ENCODE data around the gene GMNN. TPM values are rescaled to one million over a fixed set of nuclear protein-coding genes. Genes with fewer than 3 reads are reported as not detected.

GMNN gene
- total RNA-seq, 1 experiment from 2014 or later: 111 TPM

DNA sequence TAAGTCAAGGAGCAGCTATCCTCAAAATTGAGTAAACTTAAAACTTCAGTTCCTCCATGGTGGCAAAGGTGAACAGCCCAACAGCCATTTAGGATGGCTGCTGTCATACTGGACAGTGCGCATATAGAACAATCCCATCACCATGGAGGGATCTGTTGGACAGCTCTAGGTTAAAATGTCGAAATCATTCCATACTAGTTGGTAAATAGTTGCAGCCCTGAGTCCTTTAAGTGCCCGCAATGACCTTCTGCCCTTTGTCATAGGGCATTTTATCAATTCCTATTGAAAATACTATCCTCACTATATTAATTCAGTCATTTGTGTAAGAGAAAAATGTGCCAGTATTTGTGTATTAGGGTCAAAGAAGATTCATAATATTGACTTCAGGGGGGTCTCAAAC is 32.8 kb downstream of the GMNN start:
- no peaks in the 10 kb centered on the region for H3K27me3 ChIP-seq (replicated peaks; ENCODE audit: insufficient read depth, low read depth, low read length, poor library complexity)
- H3K9me3 ChIP-seq (ENCODE audit: low read depth, low read length, poor library complexity, severe bottlenecking): no peaks in the 10 kb centered on the region
- no peak for DNase-seq (ENCODE audit: low spot score)
- no peaks in the 10 kb centered on the region for H3K4me1 ChIP-seq (ENCODE audit: insufficient read depth, low read length, poor library complexity, severe bottlenecking)
- POLR2A ChIA-PET (ENCODE audit: low non-redundant PET): no interaction called here
- no peak overlapping the region for H3K27ac ChIP-seq (ENCODE audit: low read depth, low read length, poor library complexity, severe bottlenecking)
- H3K4me3 ChIP-seq (ENCODE audit: low read depth, low read length, poor library complexity, severe bottlenecking): no peak overlapping the region
- intact Hi-C loops (cut with micrococcal nuclease; ENCODE audit: unreplicated experiment): no loop called here
- no peaks in the 10 kb centered on the region for H3K36me3 ChIP-seq (ENCODE audit: insufficient read depth, low read length, poor library complexity, severe bottlenecking)
- CTCF ChIA-PET: no interaction called here
- TF ChIP-seq, protein P1, sequence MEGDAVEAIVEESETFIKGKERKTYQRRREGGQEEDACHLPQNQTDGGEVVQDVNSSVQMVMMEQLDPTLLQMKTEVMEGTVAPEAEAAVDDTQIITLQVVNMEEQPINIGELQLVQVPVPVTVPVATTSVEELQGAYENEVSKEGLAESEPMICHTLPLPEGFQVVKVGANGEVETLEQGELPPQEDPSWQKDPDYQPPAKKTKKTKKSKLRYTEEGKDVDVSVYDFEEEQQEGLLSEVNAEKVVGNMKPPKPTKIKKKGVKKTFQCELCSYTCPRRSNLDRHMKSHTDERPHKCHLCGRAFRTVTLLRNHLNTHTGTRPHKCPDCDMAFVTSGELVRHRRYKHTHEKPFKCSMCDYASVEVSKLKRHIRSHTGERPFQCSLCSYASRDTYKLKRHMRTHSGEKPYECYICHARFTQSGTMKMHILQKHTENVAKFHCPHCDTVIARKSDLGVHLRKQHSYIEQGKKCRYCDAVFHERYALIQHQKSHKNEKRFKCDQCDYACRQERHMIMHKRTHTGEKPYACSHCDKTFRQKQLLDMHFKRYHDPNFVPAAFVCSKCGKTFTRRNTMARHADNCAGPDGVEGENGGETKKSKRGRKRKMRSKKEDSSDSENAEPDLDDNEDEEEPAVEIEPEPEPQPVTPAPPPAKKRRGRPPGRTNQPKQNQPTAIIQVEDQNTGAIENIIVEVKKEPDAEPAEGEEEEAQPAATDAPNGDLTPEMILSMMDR (conservative IDR thresholded peaks at IDR 0.05; ENCODE audit: low read depth, low read length): no peak
- no peak for TF ChIP-seq EZH2 (IDR thresholded peaks at IDR 0.05; ENCODE audit: borderline replicate concordance, low read depth, low read length, poor library complexity, severe bottlenecking)
- no TSS peak for BruUV-seq (replicated peaks)

DNA sequence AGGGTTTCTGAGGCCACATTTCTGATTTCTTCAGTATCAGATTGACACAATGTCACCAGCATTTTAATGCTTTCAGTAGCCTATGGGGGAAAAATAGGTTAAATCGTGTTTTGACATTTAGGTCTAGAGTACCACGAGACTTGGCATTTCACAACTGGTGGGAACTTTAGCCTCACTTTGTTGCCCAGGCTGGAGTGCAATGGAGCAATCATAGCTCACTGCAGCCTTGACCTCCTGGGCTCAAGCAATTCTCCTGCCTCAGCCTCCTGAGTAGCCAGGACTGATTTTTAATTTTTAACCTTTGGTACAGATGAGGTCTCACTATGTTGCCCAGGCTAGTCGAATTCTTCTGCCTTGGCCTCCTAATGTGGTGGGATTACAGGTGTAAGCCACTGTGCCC is 35.0 kb downstream of the GMNN start:
- POLR2A ChIA-PET (ENCODE audit: low non-redundant PET): no interaction called here
- Histone ChIP-seq H3K9me3 (ENCODE audit: low read depth, low read length, poor library complexity, severe bottlenecking) (no peaks in the 10 kb centered on the region), H3K4me3 (ENCODE audit: low read depth, low read length, poor library complexity, severe bottlenecking) (no peak overlapping the region), H3K27me3 (replicated peaks; ENCODE audit: insufficient read depth, low read depth, low read length, poor library complexity) (no peaks in the 10 kb centered on the region), H3K4me1 (ENCODE audit: insufficient read depth, low read length, poor library complexity, severe bottlenecking) (no peaks in the 10 kb centered on the region), H3K27ac (ENCODE audit: low read depth, low read length, poor library complexity, severe bottlenecking) (no peak overlapping the region), H3K36me3 (ENCODE audit: insufficient read depth, low read length, poor library complexity, severe bottlenecking) (no peaks in the 10 kb centered on the region)
- no peak for DNase-seq (ENCODE audit: low spot score)
- TF ChIP-seq, protein P1 (conservative IDR thresholded peaks at IDR 0.05; ENCODE audit: low read depth, low read length): no peak
- TF ChIP-seq EZH2 (IDR thresholded peaks at IDR 0.05; ENCODE audit: borderline replicate concordance, low read depth, low read length, poor library complexity, severe bottlenecking): no peak
- CTCF ChIA-PET: no interaction called here
- intact Hi-C loops (cut with micrococcal nuclease; ENCODE audit: unreplicated experiment): no loop called here
- BruUV-seq (replicated peaks): no TSS peak

DNA sequence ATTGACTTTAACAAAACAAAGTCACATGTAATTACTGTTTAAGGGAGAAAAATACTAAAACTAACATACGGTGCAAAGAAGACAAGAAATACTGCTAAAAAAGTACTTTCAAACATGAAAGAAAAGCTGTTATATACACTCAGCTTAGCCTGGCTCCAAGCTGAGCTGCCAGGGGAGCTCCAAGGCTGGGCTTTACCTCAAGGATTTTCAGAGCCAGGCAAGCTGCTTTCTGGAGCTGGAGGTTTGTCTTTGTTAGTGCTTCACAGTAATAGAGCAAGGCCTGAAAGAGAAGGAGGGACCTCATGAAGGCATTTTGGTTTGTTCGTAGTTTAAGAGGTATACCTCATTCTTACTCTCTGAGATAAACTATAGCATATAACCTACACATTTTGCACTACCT is 43.6 kb downstream of the GMNN start:
- Histone ChIP-seq H3K4me1 (ENCODE audit: insufficient read depth, low read length, poor library complexity, severe bottlenecking) (no peaks in the 10 kb centered on the region), H3K27ac (ENCODE audit: low read depth, low read length, poor library complexity, severe bottlenecking) (no peak overlapping the region), H3K36me3 (ENCODE audit: insufficient read depth, low read length, poor library complexity, severe bottlenecking) (no peaks in the 10 kb centered on the region), H3K9me3 (ENCODE audit: low read depth, low read length, poor library complexity, severe bottlenecking) (no peaks in the 10 kb centered on the region), H3K4me3 (ENCODE audit: low read depth, low read length, poor library complexity, severe bottlenecking) (no peak overlapping the region), H3K27me3 (replicated peaks; ENCODE audit: insufficient read depth, low read depth, low read length, poor library complexity) (no peaks in the 10 kb centered on the region)
- intact Hi-C loops (cut with micrococcal nuclease; ENCODE audit: unreplicated experiment): no loop called here
- no peak for TF ChIP-seq EZH2 (IDR thresholded peaks at IDR 0.05; ENCODE audit: borderline replicate concordance, low read depth, low read length, poor library complexity, severe bottlenecking)
- TF ChIP-seq, protein P1 (conservative IDR thresholded peaks at IDR 0.05; ENCODE audit: low read depth, low read length): no peak
- no peak for DNase-seq (ENCODE audit: low spot score)
- BruUV-seq (replicated peaks): no TSS peak
- POLR2A ChIA-PET (ENCODE audit: low non-redundant PET): no interaction called here
- CTCF ChIA-PET: no interaction called here
